Stimulated activated CD4-positive, alpha-beta T cell treated with anti-CD3 and anti-CD28 coated beads, Interleukin-15, amount 100 ng/mL, for 24 hours (primary cell): Measurements from ENCODE around the gene TSPAN33.
"Not testable (repeated sequence)": the region's sequence is repeated elsewhere in the genome, so short reads cannot be mapped to it uniquely, and the experiment has no call there.

Experiments
- DNase-seq: peaks from one replicate; pipeline ENCODE4 v3.0.0-alpha.2; 2020

The TSPAN33 gene

GRCh38 chr7:129170441-129171021, 26.0 kb downstream of the TSPAN33 start:
- DNase-seq = no peak

GRCh38 chr7:129173861-129174260, 29.4 kb downstream of the TSPAN33 start:
- DNase-seq = not testable (repeated sequence)

- no peak for DNase-seq
These were observed 32.6 kb downstream of the TSPAN33 start for GRCh38 chr7:129176916-129177710.

- no peak for DNase-seq
These were observed 40.6 kb downstream of the TSPAN33 start for GRCh38 chr7:129184981-129185670.

GRCh38 chr7:129186749-129187260, 42.3 kb downstream of the TSPAN33 start:
- no peak for DNase-seq

GRCh38 chr7:129187681-129188371, 43.3 kb downstream of the TSPAN33 start:
- DNase-seq = no peak

- peak; percentile 41 for DNase-seq
These were observed 43.9 kb downstream of the TSPAN33 start, which contains the start of gene SMO for GRCh38 chr7:129188372-129188891. SMO (plus strand) TSS chr7:129188633; CDS start chr7:129189152, 519 bp downstream.

GRCh38 chr7:129188892-129189660, 44.6 kb downstream of the TSPAN33 start:
- DNase-seq = peak; percentile 18

GRCh38 chr7:129189661-129190310, 45.3 kb downstream of the TSPAN33 start:
- no peak for DNase-seq

- DNase-seq = no peak
These were observed 46.8 kb downstream of the TSPAN33 start for GRCh38 chr7:129191272-129191671.

GRCh38 chr7:129193892-129194291, 49.4 kb downstream of the TSPAN33 start:
- DNase-seq = no peak

- no peak for DNase-seq
These were observed 53.3 kb downstream of the TSPAN33 start for GRCh38 chr7:129197771-129198170.

GRCh38 chr7:129199406-129199805, 54.9 kb downstream of the TSPAN33 start:
- DNase-seq = no peak

- no peak for DNase-seq
These were observed 57.7 kb downstream of the TSPAN33 start for GRCh38 chr7:129202058-129202777.

GRCh38 chr7:129203050-129203741, 58.7 kb downstream of the TSPAN33 start:
- no peak for DNase-seq

GRCh38 chr7:129205126-129205818, 60.8 kb downstream of the TSPAN33 start:
- no peak for DNase-seq

GRCh38 chr7:129205987-129206785, 61.7 kb downstream of the TSPAN33 start:
- no peak for DNase-seq

- no peak for DNase-seq
These were observed 64.2 kb downstream of the TSPAN33 start for GRCh38 chr7:129208667-129209066.
